ENCODE data around the gene NOP9.

The NOP9 gene

GRCh38 chr14:24299255-24300191, at the start of gene NOP9, which contains the start of gene DHRS1:
Gene NOP9 (plus strand): TSS chr14:24299850. CDS start chr14:24299955, 105 bp downstream.
Gene DHRS1 (minus strand): TSS chr14:24299780. CDS start chr14:24299106, 674 bp downstream.
- DNase-seq (ENCODE audit: low spot score) = peak; percentile 93

- DNase-seq (ENCODE audit: low spot score) = no peak
Observed at GRCh38 chr14:24250354-24250753, 49.3 kb upstream of the NOP9 start.

- no peak for DNase-seq (ENCODE audit: low spot score)
Observed at GRCh38 chr14:24251880-24252288, 47.8 kb upstream of the NOP9 start.

- DNase-seq (ENCODE audit: low spot score) = no peak
Observed at GRCh38 chr14:24252289-24253124, 47.1 kb upstream of the NOP9 start.

- DNase-seq (ENCODE audit: low spot score) = no peak
Observed at GRCh38 chr14:24253936-24254335, 45.7 kb upstream of the NOP9 start.

GRCh38 chr14:24254630-24255392, 44.8 kb upstream of the NOP9 start:
- DNase-seq (ENCODE audit: low spot score) = no peak

- DNase-seq (ENCODE audit: low spot score) = no peak
Observed at GRCh38 chr14:24255438-24255837, 44.2 kb upstream of the NOP9 start.

GRCh38 chr14:24255931-24256711, 43.5 kb upstream of the NOP9 start:
- no peak for DNase-seq (ENCODE audit: low spot score)

- DNase-seq (ENCODE audit: low spot score) = no peak
Observed at GRCh38 chr14:24256960-24257359, 42.7 kb upstream of the NOP9 start.

GRCh38 chr14:24258119-24258518, 41.5 kb upstream of the NOP9 start:
- no peak for DNase-seq (ENCODE audit: low spot score)

- DNase-seq (ENCODE audit: low spot score) = no peak
Observed at GRCh38 chr14:24258548-24259265, 40.9 kb upstream of the NOP9 start.

GRCh38 chr14:24259282-24260025, 40.2 kb upstream of the NOP9 start:
- DNase-seq (ENCODE audit: low spot score) = no peak

- DNase-seq (ENCODE audit: low spot score) = no peak
Observed at GRCh38 chr14:24260026-24260779, 39.4 kb upstream of the NOP9 start.

- no peak for DNase-seq (ENCODE audit: low spot score)
Observed at GRCh38 chr14:24260780-24261157, 38.9 kb upstream of the NOP9 start.

GRCh38 chr14:24261256-24261968, 38.2 kb upstream of the NOP9 start:
- no peak for DNase-seq (ENCODE audit: low spot score)

GRCh38 chr14:24261969-24262327, 37.7 kb upstream of the NOP9 start:
- no peak for DNase-seq (ENCODE audit: low spot score)

- no peak for DNase-seq (ENCODE audit: low spot score)
Observed at GRCh38 chr14:24262821-24263733, 36.6 kb upstream of the NOP9 start, which contains the start of gene TGM1. Gene TGM1 (minus strand): TSS chr14:24263177. CDS start chr14:24262352, 825 bp downstream.

Measured in Ammon's horn (tissue), 1 donor.